ENCODE data around the gene CD9.
"Not testable (repeated sequence)": the region's sequence is repeated elsewhere in the genome, so short reads cannot be mapped to it uniquely, and the experiment has no call there.

Gene CD9

GRCh38 chr12:6180268-6181051, 19.7 kb upstream of the CD9 start:
- no peak for DNase-seq

DNA sequence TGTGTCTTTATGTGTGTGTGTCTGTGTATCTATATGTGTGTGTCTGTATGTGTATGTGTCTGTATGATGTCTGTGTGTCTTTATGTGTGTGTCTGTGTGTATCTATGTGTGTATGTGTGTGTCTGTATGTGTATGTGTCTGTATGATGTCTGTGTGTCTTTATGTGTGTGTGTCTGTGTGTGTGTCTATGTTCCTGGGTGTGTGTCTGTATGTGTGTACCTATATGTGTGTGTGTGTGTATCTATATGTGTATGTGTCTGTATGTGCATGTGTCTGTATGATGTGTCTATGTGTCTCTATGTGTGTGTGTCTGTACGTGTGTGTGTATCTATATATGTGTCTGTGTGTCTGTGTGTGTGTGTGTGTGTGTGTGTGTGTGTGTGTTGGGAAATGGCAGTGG, 19.0 kb upstream of the CD9 start:
- no peak for DNase-seq

DNA sequence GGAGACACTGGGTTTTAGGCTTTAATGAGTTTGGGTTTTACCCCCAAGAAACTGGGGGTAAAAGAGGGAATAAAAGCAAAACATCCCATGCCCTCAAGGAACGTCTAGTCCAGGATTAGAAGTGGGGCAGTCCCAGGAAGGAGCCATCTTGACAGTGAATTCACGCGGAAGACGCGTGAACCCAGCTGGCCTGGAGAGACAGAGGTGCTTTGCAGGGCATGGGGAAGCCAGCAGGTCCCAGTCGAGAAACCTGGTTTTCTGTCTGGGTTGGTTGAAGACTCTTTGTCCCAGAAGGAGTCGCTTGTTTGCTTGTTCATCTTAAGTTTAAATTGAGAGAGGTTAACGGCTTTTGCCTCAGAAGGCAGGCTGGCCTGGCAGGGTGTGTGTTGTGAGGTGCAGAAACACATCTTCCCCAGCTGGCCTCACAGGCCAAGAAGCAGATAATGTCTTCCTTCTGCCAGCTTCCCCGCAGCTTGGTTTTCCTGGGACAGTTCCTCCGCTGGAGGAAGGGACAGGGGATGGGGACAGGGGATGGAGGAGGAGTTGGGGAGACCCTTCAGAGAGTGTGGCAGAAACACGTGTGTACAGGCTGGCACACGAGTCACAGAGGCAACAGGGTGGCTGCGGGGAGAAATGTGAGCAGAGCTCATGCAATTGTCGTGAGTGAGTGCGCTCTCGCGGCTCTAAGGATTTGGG, 18.5 kb upstream of the CD9 start:
- no peak for DNase-seq

GRCh38 chr12:6182279-6182898, 17.8 kb upstream of the CD9 start:
- DNase-seq = no peak

- DNase-seq = no peak
Measured at GRCh38 chr12:6183689-6184428, 16.3 kb upstream of the CD9 start.

GRCh38 chr12:6185961-6186827, 14.0 kb upstream of the CD9 start:
- no peak for DNase-seq

DNA sequence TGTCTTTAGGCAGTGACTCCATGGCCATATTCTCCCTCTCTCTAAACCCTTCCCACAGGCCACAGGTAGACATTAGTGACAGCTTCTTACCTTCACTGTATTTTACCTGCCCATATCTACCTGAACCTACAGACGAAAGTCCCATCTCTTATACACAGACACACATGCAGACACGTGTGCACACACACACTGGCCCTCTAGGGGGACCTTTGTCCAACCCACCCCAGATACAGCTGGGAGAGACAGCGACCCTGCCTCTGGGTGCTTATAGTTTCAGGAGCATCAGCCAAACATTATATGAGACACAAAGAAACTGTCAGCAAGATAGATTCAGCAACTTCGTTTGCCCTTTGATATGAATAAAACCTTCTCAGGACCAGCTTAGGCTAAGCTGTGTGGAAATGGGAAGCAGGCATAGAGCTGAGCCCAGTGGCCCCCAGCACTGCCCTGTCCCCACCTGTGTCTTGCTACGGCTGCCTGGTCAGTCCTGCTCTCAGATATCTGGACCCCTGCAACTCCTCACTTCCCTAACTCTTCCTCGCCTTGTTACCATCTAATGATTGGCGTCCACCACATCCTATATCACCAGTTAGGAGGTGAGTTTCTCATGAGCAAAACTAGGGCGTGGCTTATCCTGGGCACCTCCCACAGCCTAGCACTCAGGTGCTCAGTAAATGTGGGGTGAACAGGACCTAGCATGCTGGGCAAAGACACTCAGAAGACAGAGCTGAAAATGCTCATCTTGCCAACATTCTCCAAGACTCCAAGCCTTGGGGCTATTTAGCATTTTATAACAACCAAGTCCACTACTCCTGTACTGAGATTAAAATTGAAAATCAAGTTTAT, 12.0 kb upstream of the CD9 start:
- no peak for DNase-seq

DNA sequence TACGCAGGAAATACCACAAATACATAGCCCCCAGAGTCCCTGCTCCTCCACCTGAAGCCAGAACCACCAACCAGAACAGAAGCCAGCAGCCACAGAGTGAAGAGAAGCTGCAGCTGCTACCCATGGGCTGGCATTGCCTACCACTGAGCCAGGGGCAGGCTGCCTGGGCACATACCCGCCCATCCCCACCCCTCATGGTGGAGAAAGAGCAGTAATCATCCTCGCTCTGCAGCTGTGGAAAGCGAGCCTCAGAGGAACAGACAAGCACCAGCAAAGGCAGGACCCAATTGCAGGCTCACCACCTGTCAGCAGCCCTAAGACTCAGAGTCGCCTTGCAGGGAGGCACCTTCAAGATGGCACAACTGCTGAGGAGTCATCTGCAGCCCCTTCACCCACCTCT, 11.2 kb upstream of the CD9 start:
- DNase-seq = no peak

DNA sequence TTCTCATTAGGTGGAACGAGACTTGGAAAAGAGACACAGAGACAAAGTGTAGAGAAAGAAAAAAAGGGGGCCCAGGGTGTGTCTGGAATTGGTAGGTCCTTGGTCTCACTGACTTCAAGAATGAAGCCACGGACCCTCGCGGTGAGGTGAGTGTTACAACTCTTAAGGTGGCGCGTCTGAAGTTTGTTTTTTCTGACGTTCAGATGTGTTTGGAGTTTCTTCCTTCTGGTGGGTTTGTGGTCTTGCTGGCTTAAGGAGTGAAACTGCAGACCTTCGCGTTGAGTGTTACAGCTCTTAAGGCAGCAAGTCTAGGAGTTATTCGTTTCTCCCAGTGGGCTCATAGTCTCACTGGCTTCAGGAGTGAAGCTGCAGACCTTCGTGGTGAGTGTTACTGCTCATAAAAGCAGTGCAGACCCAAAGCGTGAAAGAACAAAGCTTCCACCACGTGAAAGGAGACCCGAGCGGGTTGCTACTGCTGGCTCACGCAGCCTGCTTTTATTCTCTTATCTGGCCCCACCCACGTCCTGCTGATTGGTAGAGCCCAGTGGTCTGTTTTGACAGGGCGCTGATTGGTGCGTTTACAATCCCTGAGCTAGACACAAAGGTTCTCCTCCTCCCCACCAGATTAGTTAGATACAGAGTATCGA, 10.1 kb upstream of the CD9 start:
- DNase-seq = not testable (repeated sequence)

DNA sequence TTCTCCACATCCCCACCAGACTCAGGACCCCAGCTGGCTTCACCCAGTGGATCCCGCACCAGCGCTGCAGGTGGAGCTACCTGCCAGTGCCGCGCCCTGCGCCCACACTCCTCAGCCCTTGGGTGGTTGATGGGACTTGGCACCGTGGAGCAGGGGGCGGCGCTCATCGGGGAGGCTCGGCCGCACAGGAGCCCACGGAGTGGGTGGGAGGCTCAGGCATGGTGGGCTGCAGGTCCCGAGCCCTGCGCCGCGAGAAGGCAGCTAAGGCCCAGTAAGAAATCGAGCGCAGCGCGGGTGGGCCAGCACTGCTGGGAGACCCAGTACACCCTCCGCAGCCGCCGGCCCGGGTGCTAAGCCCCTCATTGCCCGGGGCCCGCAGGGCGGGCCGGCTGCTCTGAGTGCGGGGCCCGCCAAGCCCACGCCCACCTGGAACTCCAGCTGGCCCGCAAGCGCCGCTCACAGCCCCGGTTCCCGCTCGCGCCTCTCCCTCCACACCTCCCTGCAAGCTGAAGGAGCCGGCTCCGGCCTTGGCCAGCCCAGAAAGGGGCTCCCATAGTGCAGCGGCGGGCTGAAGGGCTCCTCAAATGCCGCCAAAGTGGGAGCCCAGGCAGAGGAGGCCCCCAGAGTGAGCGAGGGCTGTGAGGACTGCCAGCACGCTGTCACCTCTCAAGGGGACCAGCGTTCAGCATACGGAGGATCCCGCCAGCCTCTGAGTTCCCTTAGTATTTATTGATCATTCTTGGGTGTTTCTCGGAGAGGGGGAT, 9.3 kb upstream of the CD9 start:
- DNase-seq = not testable (repeated sequence)

GRCh38 chr12:6192604-6193380, 7.4 kb upstream of the CD9 start:
- DNase-seq = no peak

- DNase-seq = no peak
Measured at GRCh38 chr12:6193853-6194815, 6.1 kb upstream of the CD9 start.

- DNase-seq = peak; percentile 82
Measured at GRCh38 chr12:6195665-6196535, 4.3 kb upstream of the CD9 start.

DNA sequence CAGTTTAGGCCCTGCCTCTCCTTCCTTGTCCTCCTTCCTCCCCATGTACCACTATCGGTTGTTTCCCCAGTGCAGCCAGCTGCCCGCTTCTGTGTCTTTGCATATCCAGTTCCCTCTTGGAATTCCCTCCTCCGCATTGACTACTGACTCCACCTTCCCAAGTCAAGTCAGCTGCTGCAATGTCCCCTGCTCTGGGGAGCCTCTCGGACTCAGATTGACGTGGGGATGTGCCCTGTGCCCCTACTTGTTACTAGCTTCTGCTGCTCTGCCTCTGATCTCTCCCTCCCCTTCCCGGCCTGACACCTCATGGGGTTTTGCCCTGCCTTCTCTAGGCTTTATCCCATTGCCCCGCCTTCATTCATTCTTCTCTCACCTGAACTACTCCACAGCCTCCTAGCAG, 2.1 kb upstream of the CD9 start:
- DNase-seq = no peak

GRCh38 chr12:6198556-6198955, 1.6 kb upstream of the CD9 start:
- DNase-seq = no peak

DNA sequence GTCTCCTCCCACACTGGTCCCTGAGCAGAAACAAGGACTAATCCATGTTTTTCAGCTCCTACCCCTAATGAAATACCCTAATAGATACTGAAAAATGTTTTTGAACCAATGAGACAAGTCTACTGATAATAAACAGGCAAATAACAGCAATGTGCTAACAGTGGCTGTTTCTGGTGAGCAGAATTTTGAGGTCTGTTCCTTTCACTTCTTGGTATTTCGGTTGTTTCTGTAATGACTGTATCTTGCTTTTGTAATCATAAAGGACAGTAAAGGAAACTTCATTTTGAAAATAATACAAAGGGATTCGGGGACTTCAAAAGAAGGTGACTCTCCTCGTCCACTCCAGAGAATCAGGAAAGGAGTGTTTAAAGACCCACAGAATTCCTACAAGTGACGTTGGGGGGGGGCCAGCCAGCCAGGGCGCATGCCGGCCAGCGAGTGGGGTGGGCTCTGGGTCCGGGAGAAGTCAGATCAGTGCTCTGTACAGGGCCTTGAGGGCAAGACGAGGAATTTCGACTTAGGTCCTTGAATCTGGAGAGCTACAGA, 1.1 kb upstream of the CD9 start:
- DNase-seq = no peak

Measured in stimulated activated CD4-positive, alpha-beta T cell treated with anti-CD3 and anti-CD28 coated beads, Interleukin-4, amount 100 ng/mL, for 24 hours (primary cell).